HG03175 (cell line): ENCODE measurements around the gene COL11A2.
A peak's percentile ranks its signal among the peaks of the same experiment; 100 is the strongest.

ENCODE experiments used
- ATAC-seq: cut with Tn5 transposase; IDR thresholded peaks from one replicate; pipeline ENCODE4 v1.9.1; 2021; ENCODE audit warnings: mild to moderate bottlenecking, moderate library complexity; ENCODE audit not compliant: unreplicated experiment

COL11A2 gene

GRCh38 chr6:33206864-33207551, 14.7 kb upstream of the COL11A2 start:
- no peak for ATAC-seq

GRCh38 chr6:33206027-33206863, 14.0 kb upstream of the COL11A2 start:
- no peak for ATAC-seq

GRCh38 chr6:33205191-33206026, 13.1 kb upstream of the COL11A2 start:
- no peak for ATAC-seq

- peak; percentile 58 for ATAC-seq
Measured at GRCh38 chr6:33204415-33205190, 12.3 kb upstream of the COL11A2 start, which contains the start of gene HSD17B8. HSD17B8 (plus strand) TSS chr6:33204655; CDS start chr6:33204669, 14 bp downstream.

- ATAC-seq: no peak
Measured at GRCh38 chr6:33204165-33204414, 11.8 kb upstream of the COL11A2 start.

- ATAC-seq: no peak
Measured at GRCh38 chr6:33203443-33204164, 11.3 kb upstream of the COL11A2 start.

- no peak for ATAC-seq
Measured at GRCh38 chr6:33202799-33203198, 10.5 kb upstream of the COL11A2 start.

- no peak for ATAC-seq
Measured at GRCh38 chr6:33201935-33202334, 9.7 kb upstream of the COL11A2 start.

- no peak for ATAC-seq
Measured at GRCh38 chr6:33201147-33201545, 8.9 kb upstream of the COL11A2 start.

GRCh38 chr6:33200219-33201146, 8.2 kb upstream of the COL11A2 start, which contains the start of the genes RXRB and SLC39A7:
RXRB (minus strand) TSS chr6:33200665; CDS start chr6:33200476, 189 bp downstream.
SLC39A7 (plus strand) TSS chr6:33200867; CDS start chr6:33201246, 379 bp downstream.
- peak; percentile 54 for ATAC-seq

GRCh38 chr6:33199687-33200218, 7.5 kb upstream of the COL11A2 start:
- ATAC-seq: peak; percentile 32

GRCh38 chr6:33198853-33199436, 6.7 kb upstream of the COL11A2 start:
- no peak for ATAC-seq

- ATAC-seq: no peak
Measured at GRCh38 chr6:33198159-33198852, 6.0 kb upstream of the COL11A2 start.

- no peak for ATAC-seq
Measured at GRCh38 chr6:33197431-33198048, 5.3 kb upstream of the COL11A2 start.

GRCh38 chr6:33195304-33196165, 3.3 kb upstream of the COL11A2 start:
- no peak for ATAC-seq

GRCh38 chr6:33194431-33194979, 2.2 kb upstream of the COL11A2 start:
- ATAC-seq: no peak
